GM21619 (cell line): Measurements from ENCODE around the gene FCSK.

ENCODE experiments used
- ATAC-seq: cut with Tn5 transposase; IDR thresholded peaks from one replicate; pipeline ENCODE4 v1.9.1; 2021; ENCODE audit not compliant: unreplicated experiment

FCSK gene

GRCh38 chr16:70476272-70477020 lies 22.1 kb downstream of the FCSK start:
- peak; percentile 85 for ATAC-seq

- ATAC-seq, result no peak
Observed at GRCh38 chr16:70478169-70478568, 23.8 kb downstream of the FCSK start.

GRCh38 chr16:70478912-70479341 lies 24.5 kb downstream of the FCSK start:
- no peak for ATAC-seq

- no peak for ATAC-seq
Observed at GRCh38 chr16:70480127-70481105, 26.0 kb downstream of the FCSK start.

GRCh38 chr16:70481929-70482536 lies 27.6 kb downstream of the FCSK start:
- no peak for ATAC-seq

GRCh38 chr16:70482624-70483023 lies 28.2 kb downstream of the FCSK start:
- ATAC-seq, result no peak

- peak; percentile 75 for ATAC-seq
Observed at GRCh38 chr16:70483426-70483825, 29.0 kb downstream of the FCSK start.

GRCh38 chr16:70484867-70485266 lies 30.5 kb downstream of the FCSK start:
- ATAC-seq, result no peak

- ATAC-seq, result no peak
Observed at GRCh38 chr16:70490261-70490660, 35.9 kb downstream of the FCSK start.

GRCh38 chr16:70493802-70494201 lies 39.4 kb downstream of the FCSK start:
- no peak for ATAC-seq

GRCh38 chr16:70494202-70494770 lies 39.9 kb downstream of the FCSK start:
- ATAC-seq, result no peak

GRCh38 chr16:70494777-70495176 lies 40.4 kb downstream of the FCSK start:
- ATAC-seq, result no peak

- no peak for ATAC-seq
Observed at GRCh38 chr16:70495425-70496182, 41.2 kb downstream of the FCSK start.

GRCh38 chr16:70496513-70496912 lies 42.1 kb downstream of the FCSK start:
- no peak for ATAC-seq

GRCh38 chr16:70508752-70509151 lies 54.4 kb downstream of the FCSK start:
- ATAC-seq, result no peak

GRCh38 chr16:70510216-70510615 lies 55.8 kb downstream of the FCSK start:
- no peak for ATAC-seq

- no peak for ATAC-seq
Observed at GRCh38 chr16:70511833-70512232, 57.4 kb downstream of the FCSK start.

GRCh38 chr16:70512456-70512855 lies 58.1 kb downstream of the FCSK start:
- ATAC-seq, result no peak

- ATAC-seq, result no peak
Observed at GRCh38 chr16:70520612-70521297, 66.4 kb downstream of the FCSK start.
